HG02759 (cell line): ENCODE measurements around the gene AFAP1.

Experiments used
- ATAC-seq: cut with Tn5 transposase; IDR thresholded peaks from one replicate; pipeline ENCODE4 v1.9.1; 2021; ENCODE audit warnings: mild to moderate bottlenecking, moderate library complexity; ENCODE audit not compliant: unreplicated experiment

AFAP1 gene

GRCh38 chr4:7708981-7709380 is 230.7 kb downstream of the AFAP1 start:
- ATAC-seq: no peak
